Measurements from ENCODE around the gene SPEG.

DNA sequence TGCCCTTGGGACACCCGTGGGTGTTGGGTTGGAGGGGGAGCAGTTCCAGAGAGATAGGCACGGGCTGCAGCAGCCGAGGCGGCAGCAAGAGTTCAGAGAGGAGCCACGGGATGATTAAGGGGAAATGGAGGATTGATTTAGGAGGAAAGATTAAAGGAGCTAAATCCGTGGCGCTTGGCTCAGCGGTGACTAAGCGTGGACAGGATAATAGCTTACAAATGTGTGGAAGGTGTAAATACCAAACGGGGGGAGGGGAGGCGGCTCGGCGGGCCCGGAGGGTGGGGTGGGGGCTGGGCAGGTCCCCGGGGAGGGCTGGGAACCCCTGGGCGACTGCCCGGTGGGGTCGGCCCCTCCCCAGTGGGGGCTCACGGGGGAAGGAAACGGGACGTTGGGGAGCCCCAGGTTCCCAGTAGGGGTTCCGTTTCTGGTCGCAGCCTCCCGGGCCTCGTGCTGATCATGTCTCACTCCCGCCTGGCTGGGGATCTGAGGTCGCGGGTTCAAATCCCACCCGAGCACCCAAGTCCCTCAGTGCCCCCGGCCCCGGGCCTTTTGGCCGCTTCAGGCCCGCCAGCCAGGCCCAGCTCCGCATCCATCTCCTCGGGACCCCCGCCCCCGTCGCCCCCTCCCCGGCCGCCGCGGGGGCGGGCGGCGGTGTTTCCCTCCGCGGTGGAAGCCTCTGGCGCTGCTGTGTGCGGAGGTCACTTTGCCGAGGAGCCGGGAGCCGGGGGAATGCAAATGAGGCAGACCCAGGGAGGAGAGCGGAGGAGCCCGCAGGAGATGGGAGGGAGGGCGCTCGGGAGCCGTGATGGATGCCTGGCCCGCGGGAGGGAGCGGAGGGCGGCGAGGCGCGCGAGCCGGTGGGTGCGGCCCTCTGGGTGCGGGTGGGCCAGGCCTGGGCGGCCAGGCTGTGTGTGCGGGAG, 87.7 kb downstream of the SPEG start:
- no peak for TF ChIP-seq POLR2A (IDR thresholded peaks at IDR 0.05)
- TF ChIP-seq, protein P1, sequence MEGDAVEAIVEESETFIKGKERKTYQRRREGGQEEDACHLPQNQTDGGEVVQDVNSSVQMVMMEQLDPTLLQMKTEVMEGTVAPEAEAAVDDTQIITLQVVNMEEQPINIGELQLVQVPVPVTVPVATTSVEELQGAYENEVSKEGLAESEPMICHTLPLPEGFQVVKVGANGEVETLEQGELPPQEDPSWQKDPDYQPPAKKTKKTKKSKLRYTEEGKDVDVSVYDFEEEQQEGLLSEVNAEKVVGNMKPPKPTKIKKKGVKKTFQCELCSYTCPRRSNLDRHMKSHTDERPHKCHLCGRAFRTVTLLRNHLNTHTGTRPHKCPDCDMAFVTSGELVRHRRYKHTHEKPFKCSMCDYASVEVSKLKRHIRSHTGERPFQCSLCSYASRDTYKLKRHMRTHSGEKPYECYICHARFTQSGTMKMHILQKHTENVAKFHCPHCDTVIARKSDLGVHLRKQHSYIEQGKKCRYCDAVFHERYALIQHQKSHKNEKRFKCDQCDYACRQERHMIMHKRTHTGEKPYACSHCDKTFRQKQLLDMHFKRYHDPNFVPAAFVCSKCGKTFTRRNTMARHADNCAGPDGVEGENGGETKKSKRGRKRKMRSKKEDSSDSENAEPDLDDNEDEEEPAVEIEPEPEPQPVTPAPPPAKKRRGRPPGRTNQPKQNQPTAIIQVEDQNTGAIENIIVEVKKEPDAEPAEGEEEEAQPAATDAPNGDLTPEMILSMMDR (IDR thresholded peaks at IDR 0.05) = no peak

Data from upper lobe of left lung (tissue), 4 donors.